ENCODE measurements around the gene SLC1A5.
A peak's percentile ranks its signal among the peaks of the same experiment; 100 is the strongest.

Gene SLC1A5

GRCh38 chr19:46739290-46739771 is 49.1 kb downstream of the SLC1A5 start:
- no peak for DNase-seq

GRCh38 chr19:46737761-46738171 is 50.6 kb downstream of the SLC1A5 start:
- no peak for DNase-seq

GRCh38 chr19:46737298-46737654 is 51.1 kb downstream of the SLC1A5 start:
- DNase-seq: no peak

DNA sequence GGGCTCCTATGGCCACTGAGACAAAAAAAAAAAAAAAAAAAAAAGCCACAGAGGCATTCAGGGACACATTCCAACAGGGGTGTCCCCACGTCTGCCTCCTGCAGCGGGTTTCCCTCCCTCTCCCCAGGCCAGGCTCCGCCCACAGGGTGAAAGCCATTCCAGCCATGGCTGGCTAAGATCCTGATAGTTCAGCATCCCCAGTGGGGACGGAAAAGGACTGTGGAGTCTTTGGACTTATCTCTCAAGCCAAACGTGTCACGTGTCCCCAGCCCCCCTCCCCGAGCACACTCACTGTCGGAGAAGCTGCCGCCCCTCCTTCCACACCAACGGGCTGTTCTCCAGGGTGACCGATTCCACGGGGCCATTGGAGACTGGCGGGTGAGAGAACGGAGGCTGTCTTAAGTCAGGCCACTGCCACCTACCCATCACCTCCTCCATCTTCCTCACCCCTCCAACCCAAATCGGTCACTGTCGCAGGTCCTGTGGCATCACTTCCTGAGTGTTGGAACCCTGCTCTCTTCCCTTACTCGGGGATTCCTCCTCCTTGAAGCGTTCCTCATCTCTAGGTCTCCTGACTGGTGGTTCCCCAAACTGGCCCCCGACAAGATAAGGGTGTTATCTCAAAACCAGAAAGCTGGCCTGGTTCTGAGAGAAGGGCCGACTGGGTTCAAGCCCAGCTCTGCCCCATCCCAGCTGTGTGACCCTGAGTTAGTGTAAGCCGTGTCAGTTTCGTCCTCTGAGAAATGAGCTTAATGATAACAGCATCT is 51.7 kb downstream of the SLC1A5 start:
- DNase-seq: no peak

GRCh38 chr19:46733690-46734292 is 54.6 kb downstream of the SLC1A5 start:
- no peak for DNase-seq

DNA sequence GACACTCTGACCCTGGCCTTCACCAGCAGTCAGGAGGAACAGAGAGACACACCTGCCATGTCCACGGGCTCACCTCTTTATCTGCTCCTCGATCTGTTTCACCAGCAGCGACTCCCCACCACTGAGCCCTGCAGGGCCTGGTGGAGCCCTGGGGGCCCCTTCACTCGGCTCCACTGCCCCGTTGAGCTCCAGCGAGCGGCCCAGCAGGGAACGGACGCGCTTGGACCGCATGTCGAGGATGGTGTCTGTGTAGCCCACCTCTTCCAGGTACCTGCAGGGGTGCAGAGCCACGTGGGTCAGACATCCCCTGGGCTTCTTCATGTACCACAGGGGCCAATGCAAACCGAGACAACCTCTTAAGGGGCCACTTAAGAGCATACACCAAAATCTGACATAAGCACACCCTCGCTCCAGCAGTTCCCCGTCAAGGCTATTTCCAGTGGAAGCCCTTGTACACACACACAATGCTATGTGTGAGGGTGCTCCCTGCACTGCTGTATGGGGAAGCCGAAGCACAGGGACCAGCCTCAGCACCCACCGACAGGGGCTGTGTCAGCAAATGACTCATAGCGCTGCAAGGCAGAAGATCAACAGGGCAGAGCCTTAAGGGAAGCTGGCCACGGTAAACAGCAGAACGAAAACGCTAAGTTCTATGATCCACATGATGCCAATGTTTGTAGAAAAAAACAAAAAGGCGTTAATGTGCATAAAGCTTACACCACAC is 55.3 kb downstream of the SLC1A5 start:
- no peak for DNase-seq

- DNase-seq: no peak
Observed at GRCh38 chr19:46732172-46732938, 56.0 kb downstream of the SLC1A5 start.

GRCh38 chr19:46731584-46731983 is 56.8 kb downstream of the SLC1A5 start:
- no peak for DNase-seq

DNA sequence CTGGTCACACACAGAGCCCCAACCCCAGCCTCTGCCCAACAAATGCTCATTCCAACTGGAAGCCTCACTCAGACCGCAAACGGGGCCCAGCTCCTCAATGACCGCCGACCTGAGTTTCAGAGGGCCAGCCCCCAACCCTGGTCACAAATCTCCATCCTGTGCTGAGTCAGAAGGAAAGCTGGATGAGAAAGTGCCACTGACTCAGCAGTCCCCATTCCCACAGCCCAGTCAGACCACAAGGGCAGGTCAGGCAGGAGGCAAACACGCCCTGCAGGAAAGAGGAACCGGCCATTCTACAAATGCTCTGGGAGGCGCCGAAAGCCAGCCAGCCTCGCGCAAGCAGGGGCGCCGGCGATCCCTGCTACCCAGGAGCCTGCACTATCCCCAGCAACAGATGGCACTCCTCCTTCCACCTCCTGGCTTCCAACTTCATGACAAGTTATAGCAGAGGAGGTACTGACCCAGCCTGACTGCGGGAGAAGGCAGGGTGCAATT is 57.3 kb downstream of the SLC1A5 start:
- no peak for DNase-seq

DNA sequence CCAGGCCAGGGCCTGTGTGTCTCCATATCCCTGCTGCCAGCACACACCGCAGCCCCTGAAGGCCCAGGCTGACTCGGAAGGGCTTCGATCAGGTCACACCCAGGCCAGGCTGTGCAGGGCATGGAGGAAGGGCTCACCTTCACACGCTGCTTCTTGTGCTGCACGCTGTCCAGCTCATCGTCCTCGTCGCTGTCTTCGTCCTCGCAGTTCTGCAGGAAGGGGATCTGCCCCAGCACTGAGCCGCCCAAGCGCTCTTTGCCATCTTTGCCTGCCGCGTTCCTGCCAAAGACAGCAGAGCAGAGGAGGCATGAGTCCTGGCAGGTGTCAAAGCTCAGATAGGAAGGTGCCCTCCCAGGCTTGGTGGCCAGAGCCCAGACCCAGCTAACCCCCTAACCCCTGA is 57.8 kb downstream of the SLC1A5 start:
- DNase-seq: no peak

GRCh38 chr19:46730187-46730586 is 58.2 kb downstream of the SLC1A5 start:
- no peak for DNase-seq

- DNase-seq: no peak
Observed at GRCh38 chr19:46729696-46730095, 58.7 kb downstream of the SLC1A5 start.

- peak; percentile 72 for DNase-seq
Observed at GRCh38 chr19:46728693-46729339, 59.6 kb downstream of the SLC1A5 start.

DNA sequence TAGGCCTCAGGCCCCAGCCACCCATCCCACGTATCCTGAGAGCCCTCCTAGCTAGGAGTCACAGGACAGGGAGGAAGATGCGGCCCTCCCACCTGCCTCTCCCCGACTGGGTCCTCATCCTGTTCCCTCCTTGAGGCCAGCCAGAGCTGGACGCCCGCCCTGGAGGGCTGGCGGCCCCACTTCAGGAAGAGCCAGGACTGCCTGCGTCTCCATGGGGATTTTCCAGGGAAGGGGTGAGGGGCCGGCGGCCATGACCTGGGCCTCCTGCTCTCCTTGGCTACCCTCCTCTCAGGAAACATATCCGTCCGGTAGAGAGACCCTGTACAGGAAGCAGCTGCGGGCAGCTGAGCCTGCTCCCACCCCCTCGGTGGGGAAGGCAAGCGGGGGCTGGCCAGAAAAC is 60.2 kb downstream of the SLC1A5 start:
- DNase-seq: peak; percentile 67

DNA sequence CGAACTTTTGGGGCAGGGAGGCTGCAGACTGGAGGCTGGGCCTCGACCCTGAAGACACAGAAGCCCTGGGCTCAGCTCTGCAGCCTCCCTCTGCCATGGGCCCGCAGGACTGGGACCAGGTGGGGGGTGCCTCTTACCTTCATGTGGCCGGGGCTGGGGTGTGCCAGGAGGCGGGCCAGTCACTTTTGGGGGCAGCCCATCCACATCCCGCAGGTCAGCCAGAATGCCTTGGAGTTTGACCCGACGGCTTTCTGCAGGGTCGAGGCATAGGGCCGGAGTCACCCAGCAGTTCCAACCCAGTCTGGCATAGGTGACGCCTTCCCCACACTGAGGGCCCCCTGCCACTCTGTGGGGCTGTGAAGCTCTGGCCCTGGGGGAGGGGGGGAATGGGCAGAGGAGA is 60.6 kb downstream of the SLC1A5 start:
- DNase-seq: no peak

DNA sequence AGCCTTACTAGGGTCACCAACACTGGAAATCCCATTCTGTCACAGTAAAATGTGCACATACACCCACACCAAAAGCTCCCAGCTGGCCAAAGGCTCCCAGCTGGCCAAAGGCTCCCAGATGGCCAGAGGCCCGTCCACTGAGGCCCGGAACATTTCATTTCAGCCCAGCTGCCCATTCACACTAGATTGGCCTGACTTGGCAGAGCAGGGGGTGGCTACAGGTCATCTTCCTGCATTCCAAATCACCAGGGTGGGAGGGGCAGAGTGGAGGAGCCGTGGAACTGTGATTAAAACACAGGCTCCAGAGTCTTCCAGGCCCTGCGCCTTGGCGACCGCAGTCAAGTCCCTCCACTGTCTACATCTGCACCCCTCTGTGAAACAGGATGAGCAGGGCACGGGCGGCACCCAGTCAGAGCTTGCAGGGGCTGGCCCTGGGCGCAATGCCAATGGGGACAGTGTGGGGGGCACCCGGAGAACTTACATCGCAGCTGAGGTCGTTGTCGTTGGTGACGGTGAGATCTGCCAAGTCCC is 61.4 kb downstream of the SLC1A5 start:
- no peak for DNase-seq

GRCh38 chr19:46726551-46726950 is 61.8 kb downstream of the SLC1A5 start:
- DNase-seq: no peak

DNA sequence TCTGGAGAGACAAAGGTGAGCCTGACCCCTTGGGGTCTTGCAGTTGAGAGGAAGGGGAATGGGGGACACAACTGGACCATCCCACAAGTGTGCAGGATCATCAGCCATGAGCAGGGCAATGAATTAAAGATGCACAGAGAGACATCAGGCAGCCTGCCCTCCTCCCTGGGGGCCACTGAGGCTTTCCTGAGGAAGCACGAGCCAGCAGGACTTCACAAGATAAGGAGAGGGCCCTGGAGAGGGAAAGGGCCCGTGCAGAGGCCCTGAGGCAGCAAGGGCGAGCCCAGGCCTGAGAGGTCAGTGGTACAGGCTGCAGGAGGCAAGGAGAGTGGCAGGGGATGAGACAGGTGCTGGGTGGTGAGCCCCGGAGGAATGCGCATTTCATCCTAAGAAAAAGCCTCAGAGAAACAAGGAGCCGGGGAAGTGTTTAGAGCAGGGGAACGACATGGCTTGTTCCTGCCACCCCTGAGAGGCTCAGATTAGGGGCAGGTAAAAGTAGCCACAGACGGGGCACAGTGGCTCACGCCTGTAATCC is 62.5 kb downstream of the SLC1A5 start:
- no peak for DNase-seq

- no peak for DNase-seq
Observed at GRCh38 chr19:46725036-46725820, 63.2 kb downstream of the SLC1A5 start.

Data from right hindlimb (tissue), 1 donor.